Measurements from ENCODE around the gene ADPRH. TPM values are rescaled to one million over a fixed set of nuclear protein-coding genes. Genes with fewer than 3 reads are reported as not detected.
A peak's percentile ranks its signal among the peaks of the same experiment; 100 is the strongest.

The ADPRH gene
- total and polyA plus RNA-seq, 2 of the 4 experiments (the other 2 are of a cell fraction) = under 0.01 to 0.12 TPM

- in situ Hi-C loops (cut with MboI; ENCODE audit: low sequenced_read_pairs) (no loop called here), intact Hi-C loops (cut with micrococcal nuclease) (no loop called here), dilution Hi-C loops (cut with HindIII; ENCODE audit: low sequenced_read_pairs, unreplicated experiment) (no loop called here)
- H3K4me3 ChIP-seq (ENCODE audit: insufficient read depth, low read depth, low read length) = no peak overlapping the region
- no peak overlapping the region for H2AK5ac ChIP-seq (ENCODE audit: low read depth, low read length)
- H2BK15ac ChIP-seq (ENCODE audit: low read depth, low read length) = no peak overlapping the region
- H3K79me1 ChIP-seq (ENCODE audit: low read depth in 1 of 2, low read length in 2 of 2) = no peaks in the 10 kb centered on the region
- H2BK20ac ChIP-seq (ENCODE audit: low read depth, low read length) = no peak overlapping the region
- ATAC-seq (ENCODE audit: low read depth) (no peak), DNase-seq (no peak)
- H3K9me3 ChIP-seq (ENCODE audit: control insufficient read depth, insufficient read depth, low read length) = no peaks in the 10 kb centered on the region; the same call in 1 of the 2 replicates
- WGBS, 2 experiments (ENCODE audit: extremely low coverage in 2 of 2, insufficient read length in 1 of 2) = no CpG with 5 or more reads among the region's 5 CpGs
- no peak overlapping the region for H3K4ac ChIP-seq (ENCODE audit: low read depth, low read length)
- no peaks in the 10 kb centered on the region for H3K9me1 ChIP-seq (ENCODE audit: insufficient read depth, low read length)
- no TSS peak for BruUV-seq (replicated peaks)
- peaks cover 12% of the 10 kb centered on the region; the same call in 1 of the 2 replicates for H3K27me3 ChIP-seq (ENCODE audit: control insufficient read depth, insufficient read depth, low read length)
- H3K4me1 ChIP-seq (ENCODE audit: control insufficient read depth, insufficient read depth, low read length) = no peaks in the 10 kb centered on the region
- no peak overlapping the region for H2BK120ac ChIP-seq (ENCODE audit: low read depth, low read length)
- H3K27ac ChIP-seq (ENCODE audit: insufficient read depth, low read length) = no peak overlapping the region
- no peak overlapping the region for H3K23ac ChIP-seq (ENCODE audit: low read depth, low read length)
- no peak overlapping the region for H4K91ac ChIP-seq (ENCODE audit: insufficient read depth, low read depth, low read length)
- peak overlapping the region; percentile 41 for H2AFZ ChIP-seq (replicated peaks; ENCODE audit: low read length, poor library complexity)
- H2BK5ac ChIP-seq (ENCODE audit: low read depth, low read length, poor library complexity, severe bottlenecking) = no peak overlapping the region
- no peak overlapping the region for H4K8ac ChIP-seq (ENCODE audit: low read depth in 2 of 2, low read length in 2 of 2)
- H3K56ac ChIP-seq (ENCODE audit: extremely low read depth, insufficient read depth, low read length) = no peak overlapping the region
- ChIA-PET POLR2A (ENCODE audit: unreplicated experiment) (interaction anchor here (0.6 kb wide), 1 partner anchor 195 kb away, joined by 9 read pairs; no protein-coding TSS in a partner anchor), CTCF (no interaction called here)
- H3K36me3 ChIP-seq (ENCODE audit: control insufficient read depth, insufficient read depth, low read length) = no peaks in the 10 kb centered on the region
- H3K14ac ChIP-seq (replicated peaks; ENCODE audit: low read depth, low read length) = no peak overlapping the region
- no peak overlapping the region for H2AK9ac ChIP-seq (replicated peaks; ENCODE audit: low read depth, low read length, poor library complexity)
- H4K20me1 ChIP-seq (ENCODE audit: insufficient read depth, low read length) = no peaks in the 10 kb centered on the region
- no peak overlapping the region for H4K5ac ChIP-seq (ENCODE audit: low read depth, low read length)
- H3K9ac ChIP-seq (ENCODE audit: low read depth, low read length) = no peak overlapping the region
- H3K4me2 ChIP-seq (ENCODE audit: low read depth, low read length) = no peak overlapping the region
- no peak for TF ChIP-seq MAZ (IDR thresholded peaks at IDR 0.05; ENCODE audit: borderline replicate concordance, low read depth, low read length)
- no peak overlapping the region for H3K18ac ChIP-seq (ENCODE audit: low read depth, low read length)
Observed at GRCh38 chr3:119620899-119621298, 41.6 kb downstream of the ADPRH start.
